Neuron (in vitro differentiated cells): ENCODE measurements around the gene FAM107B.

Experiments
- H2AFZ ChIP-seq: one replicate; pipeline ENCODE4 v1.6.1; 2013; ENCODE audit warnings: low read depth, mild to moderate bottlenecking, inconsistent platforms, low read length, moderate library complexity
- H3K27me3 ChIP-seq: one replicate; pipeline ENCODE4 v1.6.1; 2013; ENCODE audit warnings: low read length; ENCODE audit not compliant: insufficient read depth
- H3K36me3 ChIP-seq: one replicate; pipeline ENCODE4 v1.6.1; 2013; ENCODE audit warnings: low read length; ENCODE audit not compliant: insufficient read depth
- H3K4me1 ChIP-seq: one replicate; pipeline ENCODE4 v1.6.1; 2013; ENCODE audit warnings: low read length; ENCODE audit not compliant: insufficient read depth
- H3K4me3 ChIP-seq: 2 replicates; pipeline ENCODE4 v1.5.1; 2013; ENCODE audit warnings: mild to moderate bottlenecking, low read length, moderate library complexity
- H3K9me3 ChIP-seq: one replicate; pipeline ENCODE4 v1.6.1; 2013; ENCODE audit warnings: low read length

Gene FAM107B

GRCh38 chr10:14500172-14500765 lies 274.4 kb downstream of the FAM107B start:
- Histone ChIP-seq H3K36me3 (no peaks in the 10 kb centered on the region), H2AFZ (no peak overlapping the region), H3K4me1 (no peaks in the 10 kb centered on the region), H3K9me3 (no peaks in the 10 kb centered on the region), H3K4me3 (no peak overlapping the region), H3K27me3 (no peaks in the 10 kb centered on the region)

- Histone ChIP-seq H2AFZ (no peak overlapping the region), H3K36me3 (no peaks in the 10 kb centered on the region), H3K9me3 (no peaks in the 10 kb centered on the region), H3K27me3 (no peaks in the 10 kb centered on the region), H3K4me1 (no peaks in the 10 kb centered on the region), H3K4me3 (no peak overlapping the region)
Observed at GRCh38 chr10:14499601-14499904, 275.1 kb downstream of the FAM107B start.

GRCh38 chr10:14498326-14498725 lies 276.4 kb downstream of the FAM107B start:
- H3K4me1 ChIP-seq, result no peaks in the 10 kb centered on the region
- H3K27me3 ChIP-seq, result no peaks in the 10 kb centered on the region
- no peak overlapping the region for H2AFZ ChIP-seq
- H3K36me3 ChIP-seq, result no peaks in the 10 kb centered on the region
- H3K9me3 ChIP-seq, result no peaks in the 10 kb centered on the region
- no peak overlapping the region for H3K4me3 ChIP-seq

GRCh38 chr10:14491811-14492210 lies 282.9 kb downstream of the FAM107B start:
- Histone ChIP-seq H3K4me3 (no peak overlapping the region), H3K27me3 (no peaks in the 10 kb centered on the region), H3K36me3 (no peaks in the 10 kb centered on the region), H2AFZ (no peak overlapping the region), H3K4me1 (peaks cover 3% of the 10 kb centered on the region), H3K9me3 (no peaks in the 10 kb centered on the region)

- no peaks in the 10 kb centered on the region for H3K9me3 ChIP-seq
- no peak overlapping the region for H2AFZ ChIP-seq
- H3K4me1 ChIP-seq, result peaks cover 3% of the 10 kb centered on the region
- no peaks in the 10 kb centered on the region for H3K36me3 ChIP-seq
- no peaks in the 10 kb centered on the region for H3K27me3 ChIP-seq
- H3K4me3 ChIP-seq, result no peak overlapping the region
Observed at GRCh38 chr10:14489522-14490177, 285.0 kb downstream of the FAM107B start.

GRCh38 chr10:14487488-14487883 lies 287.2 kb downstream of the FAM107B start:
- H3K4me3 ChIP-seq, result no peak overlapping the region
- no peak overlapping the region for H2AFZ ChIP-seq
- no peaks in the 10 kb centered on the region for H3K27me3 ChIP-seq
- no peaks in the 10 kb centered on the region for H3K9me3 ChIP-seq
- H3K4me1 ChIP-seq, result peaks cover 3% of the 10 kb centered on the region
- H3K36me3 ChIP-seq, result no peaks in the 10 kb centered on the region

- Histone ChIP-seq H3K36me3 (no peaks in the 10 kb centered on the region), H2AFZ (no peak overlapping the region), H3K27me3 (no peaks in the 10 kb centered on the region), H3K9me3 (no peaks in the 10 kb centered on the region), H3K4me3 (no peak overlapping the region), H3K4me1 (peaks cover 3% of the 10 kb centered on the region)
Observed at GRCh38 chr10:14486777-14487487, 287.8 kb downstream of the FAM107B start.

- H3K9me3 ChIP-seq, result no peaks in the 10 kb centered on the region
- no peaks in the 10 kb centered on the region for H3K27me3 ChIP-seq
- H3K36me3 ChIP-seq, result no peaks in the 10 kb centered on the region
- H3K4me1 ChIP-seq, result peaks cover 3% of the 10 kb centered on the region
- no peak overlapping the region for H3K4me3 ChIP-seq
- no peak overlapping the region for H2AFZ ChIP-seq
Observed at GRCh38 chr10:14485986-14486385, 288.7 kb downstream of the FAM107B start.

GRCh38 chr10:14483417-14483816 lies 291.3 kb downstream of the FAM107B start:
- Histone ChIP-seq H2AFZ (no peak overlapping the region), H3K36me3 (no peaks in the 10 kb centered on the region)

GRCh38 chr10:14481752-14482151 lies 292.9 kb downstream of the FAM107B start:
- Histone ChIP-seq H3K4me1 (peaks cover 3% of the 10 kb centered on the region), H3K9me3 (no peaks in the 10 kb centered on the region), H2AFZ (no peak overlapping the region), H3K36me3 (no peaks in the 10 kb centered on the region), H3K4me3 (no peak overlapping the region), H3K27me3 (no peaks in the 10 kb centered on the region)

More at GRCh38 chr10:14483417-14483816, 291.3 kb downstream of the FAM107B start:
- no peaks in the 10 kb centered on the region for H3K9me3 ChIP-seq
- H3K4me3 ChIP-seq, result no peak overlapping the region
- no peaks in the 10 kb centered on the region for H3K27me3 ChIP-seq
- peaks cover 4% of the 10 kb centered on the region for H3K4me1 ChIP-seq

- no peaks in the 10 kb centered on the region for H3K27me3 ChIP-seq
- H3K4me3 ChIP-seq, result no peak overlapping the region
- no peaks in the 10 kb centered on the region for H3K36me3 ChIP-seq
- H3K9me3 ChIP-seq, result no peaks in the 10 kb centered on the region
- peaks cover 3% of the 10 kb centered on the region for H3K4me1 ChIP-seq
- H2AFZ ChIP-seq, result no peak overlapping the region
Observed at GRCh38 chr10:14481014-14481413, 293.7 kb downstream of the FAM107B start.

- peaks cover 4% of the 10 kb centered on the region for H3K9me3 ChIP-seq
- no peak overlapping the region for H3K4me3 ChIP-seq
- no peak overlapping the region for H2AFZ ChIP-seq
- no peaks in the 10 kb centered on the region for H3K36me3 ChIP-seq
- H3K4me1 ChIP-seq, result peaks cover 3% of the 10 kb centered on the region
- H3K27me3 ChIP-seq, result no peaks in the 10 kb centered on the region
Observed at GRCh38 chr10:14478604-14479003, 296.1 kb downstream of the FAM107B start.

GRCh38 chr10:14478201-14478600 lies 296.5 kb downstream of the FAM107B start:
- no peak overlapping the region for H3K4me3 ChIP-seq
- H3K4me1 ChIP-seq, result peaks cover 3% of the 10 kb centered on the region
- no peaks in the 10 kb centered on the region for H3K27me3 ChIP-seq
- H3K36me3 ChIP-seq, result no peaks in the 10 kb centered on the region
- H2AFZ ChIP-seq, result no peak overlapping the region
- H3K9me3 ChIP-seq, result peaks cover 4% of the 10 kb centered on the region
